ENCODE results near the gene MGLL.
A peak's percentile ranks its signal among the peaks of the same experiment; 100 is the strongest.

Gene MGLL

GRCh38 chr3:127834771-127835170, 12.5 kb upstream of the MGLL start:
- DNase-seq: no peak

- DNase-seq: no peak
Observed at GRCh38 chr3:127833281-127834032, 11.1 kb upstream of the MGLL start.

DNA sequence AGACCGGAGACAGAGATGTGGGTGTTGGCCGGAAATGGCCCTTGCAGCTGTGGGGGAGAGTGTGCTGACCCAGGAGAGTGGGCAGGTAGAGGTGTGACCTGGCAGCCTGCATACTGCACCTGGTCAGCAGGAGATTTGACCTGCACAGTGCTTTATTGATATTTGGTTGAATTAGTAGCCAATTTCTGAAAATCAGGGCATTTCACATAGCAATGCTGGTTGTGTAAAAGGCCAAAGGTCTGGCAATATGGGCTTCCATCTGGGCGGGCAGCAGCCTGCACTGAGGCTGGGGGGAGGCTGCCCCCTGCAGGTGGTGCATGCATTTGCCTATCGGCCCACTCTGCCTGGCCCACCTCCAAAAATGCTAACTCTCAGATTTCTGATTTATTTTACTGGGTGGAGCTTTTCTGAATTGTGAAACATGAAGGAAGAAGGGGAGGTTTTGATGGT, 9.4 kb upstream of the MGLL start:
- DNase-seq: peak; percentile 67

- no peak for DNase-seq
Observed at GRCh38 chr3:127829537-127829936, 7.2 kb upstream of the MGLL start.

DNA sequence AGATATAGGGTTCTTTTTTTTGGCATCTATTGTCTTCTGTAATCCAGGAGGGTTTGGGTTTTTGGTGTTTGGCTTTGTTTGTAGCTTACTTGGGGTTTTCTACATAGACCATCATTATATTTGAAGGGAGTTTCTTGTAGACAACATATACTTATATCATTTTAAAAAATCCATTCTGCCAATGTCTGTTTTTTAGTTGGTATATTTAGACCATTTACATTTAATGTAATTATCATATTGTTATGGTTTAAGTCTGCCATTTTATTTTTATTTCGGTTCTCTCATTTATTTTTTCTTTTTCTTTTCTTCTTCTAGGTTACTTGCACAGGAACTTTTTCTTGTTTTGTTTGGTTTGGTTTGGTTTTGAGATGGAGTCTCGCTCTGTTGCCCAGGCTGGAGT, 5.5 kb upstream of the MGLL start:
- no peak for DNase-seq

- no peak for DNase-seq
Observed at GRCh38 chr3:127825756-127826155, 3.4 kb upstream of the MGLL start.

DNA sequence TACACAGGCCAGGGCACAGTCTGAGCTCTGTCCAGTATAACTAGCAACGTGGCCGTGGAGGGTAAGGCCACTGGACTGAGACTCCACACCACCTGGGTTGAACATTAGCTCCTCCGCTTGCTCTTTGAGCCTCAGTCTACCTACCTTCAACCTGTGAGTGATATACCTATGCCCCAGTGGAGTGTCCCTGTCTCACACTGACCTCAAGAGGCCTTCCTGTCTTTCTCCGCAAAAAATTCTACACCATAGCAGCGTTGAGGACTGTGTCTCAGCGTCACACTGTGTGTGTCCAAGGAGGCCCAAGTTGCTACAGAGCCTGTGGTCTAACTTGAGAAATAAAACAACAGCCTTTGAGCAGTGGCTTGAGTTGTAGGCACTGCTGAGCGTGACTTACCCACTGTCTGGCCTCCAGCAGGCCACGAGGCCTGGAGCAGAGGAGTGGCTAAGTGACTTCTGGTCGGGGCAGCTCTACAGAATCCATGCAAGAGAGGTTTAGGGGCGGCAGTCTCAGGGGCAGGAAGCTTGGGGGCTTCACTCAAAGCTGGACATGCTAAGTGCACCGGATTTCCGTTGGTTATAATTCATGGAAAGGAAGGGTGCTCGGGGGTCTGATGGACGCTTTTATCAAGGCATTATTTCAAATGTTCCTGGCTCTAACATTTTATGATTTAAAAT, 2.0 kb upstream of the MGLL start:
- DNase-seq: no peak

- DNase-seq: no peak
Observed at GRCh38 chr3:127823426-127823857, 1.1 kb upstream of the MGLL start.

GRCh38 chr3:127822682-127823425, 539 bp upstream of the MGLL start:
- DNase-seq: peak; percentile 64

- peak; percentile 74 for DNase-seq
Observed at GRCh38 chr3:127821394-127821793, 921 bp downstream of the MGLL start.

- no peak for DNase-seq
Observed at GRCh38 chr3:127820826-127821313, 1.4 kb downstream of the MGLL start.

- peak; percentile 42 for DNase-seq
Observed at GRCh38 chr3:127820221-127820825, 2.0 kb downstream of the MGLL start.

- no peak for DNase-seq
Observed at GRCh38 chr3:127819656-127820055, 2.7 kb downstream of the MGLL start.

GRCh38 chr3:127819086-127819485, 3.2 kb downstream of the MGLL start:
- DNase-seq: no peak

- DNase-seq: no peak
Observed at GRCh38 chr3:127817406-127817841, 4.9 kb downstream of the MGLL start.

DNA sequence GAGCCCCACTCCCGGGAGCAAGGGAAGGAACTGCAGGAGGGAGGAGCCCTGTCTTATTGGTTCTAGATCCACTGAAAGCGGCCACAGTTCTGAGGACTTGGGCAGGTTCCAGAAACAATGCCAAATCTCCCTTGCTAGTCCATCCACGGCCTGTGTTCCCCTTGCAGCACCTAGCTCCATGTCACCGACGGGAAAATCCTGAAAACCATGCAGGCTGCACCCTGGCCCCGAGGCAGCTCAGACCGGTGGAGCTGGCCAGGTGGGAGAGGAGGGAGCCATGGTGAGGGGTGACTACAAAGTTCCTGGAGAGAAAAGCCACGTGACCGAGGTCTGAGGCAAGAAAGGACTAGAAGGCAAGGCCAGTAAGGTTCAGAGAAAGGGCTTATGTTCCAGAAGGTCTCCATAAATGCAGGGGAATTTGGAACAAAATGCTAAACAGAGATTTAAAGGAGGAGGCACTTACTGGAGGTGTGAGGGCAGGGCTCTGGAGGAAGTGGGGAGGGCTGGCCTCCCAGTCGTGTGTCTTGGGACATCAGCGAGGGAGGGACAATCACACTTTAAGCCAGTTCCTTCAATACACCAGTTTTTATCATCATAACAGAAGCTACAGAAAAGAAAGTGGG, 5.4 kb downstream of the MGLL start:
- DNase-seq: no peak

DNA sequence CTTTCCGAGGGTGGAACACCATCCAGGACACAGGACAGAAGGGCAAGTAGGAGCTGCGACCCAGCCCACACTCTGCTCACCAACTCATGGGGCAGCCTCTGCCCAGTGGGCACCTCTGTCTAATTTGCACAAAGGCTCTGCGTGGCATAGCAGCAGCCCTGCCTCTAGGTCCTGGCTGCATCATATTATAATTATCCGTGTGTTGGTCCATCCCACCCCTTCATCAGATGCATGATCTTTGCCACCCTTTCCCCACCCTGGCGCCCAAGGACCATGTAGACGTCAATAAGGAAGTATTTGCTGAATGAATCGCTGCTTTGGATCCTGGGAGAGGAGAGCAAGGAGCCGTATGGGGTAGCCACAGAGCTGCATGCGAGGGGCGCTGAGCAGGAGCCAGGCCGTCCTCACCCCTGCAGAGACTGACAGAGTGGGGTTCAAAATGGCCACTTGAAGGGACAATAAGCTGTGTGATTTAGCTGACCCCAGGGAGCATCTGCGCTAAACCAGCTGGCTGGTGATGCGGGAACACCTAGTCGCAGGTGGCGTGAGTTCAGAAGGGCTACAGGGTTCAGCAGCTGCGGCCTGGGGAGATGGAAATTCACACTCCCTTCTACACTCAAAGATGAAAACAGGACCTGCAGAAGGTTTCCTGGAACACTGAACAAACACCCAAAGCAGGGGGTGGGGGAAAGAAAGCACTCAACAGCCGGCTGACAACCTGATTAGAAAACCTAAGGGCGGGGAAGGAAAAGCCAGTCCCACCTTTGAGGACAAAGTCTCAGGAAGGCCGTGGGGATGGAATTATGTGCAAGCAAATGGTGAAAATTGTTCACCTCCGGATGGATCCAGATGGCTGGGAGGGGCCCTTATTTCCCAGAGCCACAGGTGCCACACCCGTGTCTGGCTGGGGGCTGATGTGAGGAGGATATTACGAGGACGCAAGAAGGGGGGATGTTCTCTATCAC, 6.4 kb downstream of the MGLL start:
- DNase-seq: no peak

DNA sequence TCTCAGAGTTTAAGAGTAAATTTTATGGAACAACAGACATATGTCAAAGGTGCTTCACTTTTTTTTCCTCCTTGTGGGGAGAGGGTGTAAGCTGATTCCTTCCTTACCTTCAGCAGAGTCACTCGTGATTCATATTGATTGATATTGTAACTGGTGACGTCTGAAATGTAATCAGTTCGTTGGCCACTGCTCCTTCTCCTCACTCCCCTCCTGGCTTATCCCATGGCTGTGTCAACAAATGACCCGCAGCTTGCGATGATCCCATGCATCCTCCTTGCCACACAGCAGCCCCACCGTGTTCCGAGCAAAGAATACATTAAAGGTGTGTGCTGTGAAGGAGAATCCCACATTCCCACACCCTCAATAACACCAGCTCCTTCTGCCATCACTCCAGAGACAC, 7.3 kb downstream of the MGLL start:
- DNase-seq: no peak

GRCh38 chr3:127814325-127814781, 8.0 kb downstream of the MGLL start:
- no peak for DNase-seq

DNA sequence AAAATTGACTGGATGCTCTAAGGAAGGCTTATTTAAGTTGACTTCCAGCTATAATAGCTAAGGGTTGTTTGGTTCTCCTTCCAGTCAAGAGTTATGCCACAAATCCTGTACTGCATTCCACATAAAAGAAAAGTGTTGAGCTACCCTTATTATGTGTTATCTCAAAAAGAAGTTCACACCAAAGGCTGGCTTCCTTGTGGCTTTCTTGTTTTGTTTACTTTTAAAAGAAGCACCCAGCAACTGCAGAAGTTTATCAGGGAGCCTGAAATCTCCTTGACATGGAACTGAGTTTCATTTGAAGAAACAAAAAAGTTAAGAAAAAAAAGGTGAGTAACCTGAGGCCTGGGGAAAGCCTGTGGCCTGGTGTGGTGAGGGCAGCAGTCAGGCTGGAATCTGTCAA, 10.2 kb downstream of the MGLL start:
- DNase-seq: no peak

DNA sequence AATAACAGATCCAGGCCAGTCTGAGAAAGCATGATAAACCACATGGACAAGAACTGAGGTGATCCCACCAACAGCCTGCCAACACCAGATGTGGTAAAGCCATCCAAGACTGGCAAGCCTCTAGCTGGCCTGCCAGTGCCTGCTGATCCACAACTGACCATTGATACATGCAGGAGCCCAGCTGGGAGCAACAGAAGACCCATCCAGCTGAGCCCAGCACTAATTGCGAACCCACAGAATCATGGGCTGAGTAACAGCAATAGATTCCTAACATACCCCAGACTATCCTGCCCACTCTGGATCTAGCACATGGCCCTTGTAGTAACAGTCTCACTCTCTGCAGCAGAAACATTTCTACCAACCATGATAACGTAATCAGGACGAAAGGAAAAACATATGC, 10.6 kb downstream of the MGLL start:
- DNase-seq: no peak

Measured in suppressor macrophage treated with lipopolysaccharide for 4 hours (primary cell).